GM10266 (cell line): ENCODE measurements around the gene H2AZ1.

Source experiments
- DNase-seq: peaks from one replicate; pipeline ENCODE4 v3.0.0; 2012; ENCODE audit errors: extremely low spot score
- TF ChIP-seq, protein P1 (sequence below): IDR thresholded peaks from 2 replicates; pipeline ENCODE4 v1.5.1; 2012; ENCODE audit warnings: mild to moderate bottlenecking, low read depth; ENCODE audit not compliant: control insufficient read depth, insufficient read depth; ENCODE audit errors: missing control alignments

H2AZ1 gene

DNA sequence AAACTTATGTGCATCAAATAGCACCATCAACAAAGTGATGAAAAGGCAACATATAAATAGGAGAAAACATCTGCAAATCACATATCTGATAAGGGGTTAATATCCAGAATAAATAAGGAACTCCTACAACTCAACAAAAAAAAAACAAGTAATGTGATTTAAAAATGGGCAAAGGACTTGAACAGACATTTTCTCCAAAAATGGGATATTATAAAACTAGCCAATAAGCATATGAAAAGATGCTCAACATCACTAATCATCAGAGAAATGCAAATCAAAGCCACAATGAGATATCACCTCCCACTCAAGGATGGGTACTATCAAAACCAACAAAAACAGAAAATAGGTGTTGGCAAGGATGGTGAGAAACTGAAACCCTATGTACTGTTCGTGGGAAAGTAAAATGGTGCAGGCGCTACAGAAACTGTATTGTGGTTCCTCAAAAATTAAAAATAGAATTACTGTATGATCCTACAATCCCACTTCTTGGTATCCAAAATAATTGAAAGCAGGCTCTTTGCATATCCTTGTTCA, 6.1 kb downstream of the H2AZ1 start:
- DNase-seq = no peak
- TF ChIP-seq, protein P1, sequence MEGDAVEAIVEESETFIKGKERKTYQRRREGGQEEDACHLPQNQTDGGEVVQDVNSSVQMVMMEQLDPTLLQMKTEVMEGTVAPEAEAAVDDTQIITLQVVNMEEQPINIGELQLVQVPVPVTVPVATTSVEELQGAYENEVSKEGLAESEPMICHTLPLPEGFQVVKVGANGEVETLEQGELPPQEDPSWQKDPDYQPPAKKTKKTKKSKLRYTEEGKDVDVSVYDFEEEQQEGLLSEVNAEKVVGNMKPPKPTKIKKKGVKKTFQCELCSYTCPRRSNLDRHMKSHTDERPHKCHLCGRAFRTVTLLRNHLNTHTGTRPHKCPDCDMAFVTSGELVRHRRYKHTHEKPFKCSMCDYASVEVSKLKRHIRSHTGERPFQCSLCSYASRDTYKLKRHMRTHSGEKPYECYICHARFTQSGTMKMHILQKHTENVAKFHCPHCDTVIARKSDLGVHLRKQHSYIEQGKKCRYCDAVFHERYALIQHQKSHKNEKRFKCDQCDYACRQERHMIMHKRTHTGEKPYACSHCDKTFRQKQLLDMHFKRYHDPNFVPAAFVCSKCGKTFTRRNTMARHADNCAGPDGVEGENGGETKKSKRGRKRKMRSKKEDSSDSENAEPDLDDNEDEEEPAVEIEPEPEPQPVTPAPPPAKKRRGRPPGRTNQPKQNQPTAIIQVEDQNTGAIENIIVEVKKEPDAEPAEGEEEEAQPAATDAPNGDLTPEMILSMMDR = no peak

DNA sequence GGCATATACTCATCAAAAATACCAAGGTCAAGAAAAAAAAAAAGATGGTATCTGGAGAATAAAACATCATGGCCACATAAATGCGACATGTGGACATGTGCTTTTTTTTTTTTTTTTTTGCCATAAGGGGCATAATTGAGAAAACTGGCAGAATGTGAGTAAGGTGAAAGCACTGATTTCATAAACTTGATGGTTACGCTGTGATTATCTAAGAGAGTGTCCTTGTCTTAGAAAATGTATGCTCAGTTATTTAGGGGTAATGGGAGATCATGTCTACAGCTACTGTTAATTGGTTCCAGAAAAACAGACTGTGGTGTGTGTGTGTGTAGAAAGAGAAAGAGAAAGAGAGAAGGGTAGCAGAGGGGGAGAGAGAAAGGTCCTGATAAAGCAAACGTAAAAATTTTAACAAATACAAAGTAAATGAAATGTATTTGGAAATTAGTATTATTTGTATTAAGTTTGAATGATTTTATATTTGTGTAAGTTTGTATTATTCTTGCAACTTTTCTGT, 11.8 kb downstream of the H2AZ1 start:
- TF ChIP-seq, protein P1 = no peak
- DNase-seq = no peak

DNA sequence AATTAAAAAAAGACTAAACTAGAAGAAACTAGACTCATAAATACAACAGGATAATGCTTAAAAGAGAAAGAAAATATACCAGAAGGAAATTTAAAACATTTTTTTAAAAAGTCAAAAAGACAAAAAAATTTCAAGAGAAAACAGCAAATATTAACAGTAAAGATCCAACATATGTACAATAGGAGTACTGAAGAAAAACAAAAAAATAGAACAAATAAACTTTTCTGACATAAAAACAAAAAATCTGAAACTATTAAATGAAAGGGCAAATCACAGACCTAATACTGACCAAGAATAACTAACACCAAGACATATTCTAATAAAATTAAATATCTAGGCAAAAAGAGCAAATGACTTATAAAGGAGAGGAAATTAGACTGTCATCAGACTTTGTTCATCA, 15.2 kb downstream of the H2AZ1 start:
- TF ChIP-seq, protein P1 = no peak
- DNase-seq = no peak

DNA sequence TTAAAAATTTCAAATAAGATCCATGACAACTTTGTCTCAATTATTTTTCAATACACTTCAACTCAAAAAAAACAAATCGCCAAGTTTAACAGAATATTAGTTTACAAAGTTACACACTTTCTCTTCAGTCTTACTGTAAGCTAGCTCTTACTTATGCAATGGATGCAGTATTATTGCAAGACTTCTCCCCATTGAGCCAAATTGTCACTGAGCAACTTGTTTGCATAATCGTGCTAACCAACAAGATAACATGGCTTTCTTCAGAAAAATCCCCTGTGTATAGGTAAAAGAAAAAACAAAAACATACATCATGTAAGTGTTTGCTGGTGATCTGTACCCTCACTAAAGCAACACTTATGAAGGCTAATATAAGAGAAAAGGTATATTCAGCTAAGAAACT, 22.5 kb downstream of the H2AZ1 start:
- no peak for DNase-seq
- TF ChIP-seq, protein P1 = no peak

DNA sequence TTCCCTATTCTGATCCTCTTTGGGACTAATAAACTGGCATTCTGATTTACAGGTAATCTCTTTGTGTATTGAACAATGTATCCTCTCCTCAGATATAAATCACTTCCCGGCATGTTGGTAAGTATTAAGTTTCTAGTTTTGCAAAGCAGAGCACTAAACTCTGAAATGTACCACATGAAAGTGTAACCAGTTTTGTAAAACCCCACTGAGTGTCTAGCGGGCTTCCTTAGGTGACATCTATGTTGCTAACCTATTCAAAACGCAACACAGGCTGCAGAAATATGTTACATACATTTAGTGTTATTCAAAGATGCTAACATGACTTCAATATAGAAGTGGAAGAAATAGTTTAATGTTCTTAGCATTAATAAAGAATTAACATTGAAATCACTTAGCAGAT, 28.9 kb downstream of the H2AZ1 start:
- no peak for DNase-seq
- TF ChIP-seq, protein P1 = no peak

DNA sequence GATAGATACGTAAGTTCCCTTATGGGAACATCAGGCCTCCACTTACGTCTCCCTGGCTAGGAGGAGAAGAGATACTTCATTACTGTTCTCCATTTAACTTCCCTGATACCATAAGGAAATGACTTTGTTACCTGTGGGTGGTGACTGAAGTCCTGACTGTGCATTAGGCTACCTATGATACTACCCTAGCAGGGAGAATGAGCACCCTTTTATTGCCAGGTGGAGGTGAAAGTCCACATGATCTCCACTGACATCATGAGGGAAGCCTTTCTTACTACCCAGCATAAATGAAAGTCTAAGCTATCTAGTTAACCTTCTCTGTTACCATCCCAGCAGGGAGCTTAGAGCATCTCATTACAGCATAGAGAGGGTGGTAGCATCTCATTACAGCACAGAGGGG, 31.4 kb downstream of the H2AZ1 start:
- TF ChIP-seq, protein P1 = no peak
- DNase-seq = no peak

DNA sequence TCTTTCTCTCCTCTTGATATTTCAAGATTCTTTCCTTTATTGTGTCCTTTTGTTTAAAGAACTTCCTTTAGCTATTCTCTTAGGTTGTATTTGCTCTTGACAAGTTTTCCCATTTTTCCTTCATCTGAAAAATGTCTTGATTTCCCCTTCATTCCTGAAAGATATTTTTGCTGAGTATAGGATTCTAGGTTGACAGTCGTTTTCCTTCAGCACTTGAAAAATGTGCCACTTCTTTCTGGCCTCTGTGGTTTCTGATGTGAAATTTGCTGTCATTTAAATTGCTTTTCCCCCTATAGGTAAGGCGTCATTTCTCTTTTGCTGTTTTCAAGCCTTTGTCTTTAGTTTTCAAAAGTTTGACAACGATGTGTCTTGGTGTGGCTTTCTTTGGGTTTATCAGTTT, 32.5 kb downstream of the H2AZ1 start:
- no peak for DNase-seq
- TF ChIP-seq, protein P1 = no peak
